ENCODE measurements around the gene SHISAL1.

SHISAL1 gene

DNA sequence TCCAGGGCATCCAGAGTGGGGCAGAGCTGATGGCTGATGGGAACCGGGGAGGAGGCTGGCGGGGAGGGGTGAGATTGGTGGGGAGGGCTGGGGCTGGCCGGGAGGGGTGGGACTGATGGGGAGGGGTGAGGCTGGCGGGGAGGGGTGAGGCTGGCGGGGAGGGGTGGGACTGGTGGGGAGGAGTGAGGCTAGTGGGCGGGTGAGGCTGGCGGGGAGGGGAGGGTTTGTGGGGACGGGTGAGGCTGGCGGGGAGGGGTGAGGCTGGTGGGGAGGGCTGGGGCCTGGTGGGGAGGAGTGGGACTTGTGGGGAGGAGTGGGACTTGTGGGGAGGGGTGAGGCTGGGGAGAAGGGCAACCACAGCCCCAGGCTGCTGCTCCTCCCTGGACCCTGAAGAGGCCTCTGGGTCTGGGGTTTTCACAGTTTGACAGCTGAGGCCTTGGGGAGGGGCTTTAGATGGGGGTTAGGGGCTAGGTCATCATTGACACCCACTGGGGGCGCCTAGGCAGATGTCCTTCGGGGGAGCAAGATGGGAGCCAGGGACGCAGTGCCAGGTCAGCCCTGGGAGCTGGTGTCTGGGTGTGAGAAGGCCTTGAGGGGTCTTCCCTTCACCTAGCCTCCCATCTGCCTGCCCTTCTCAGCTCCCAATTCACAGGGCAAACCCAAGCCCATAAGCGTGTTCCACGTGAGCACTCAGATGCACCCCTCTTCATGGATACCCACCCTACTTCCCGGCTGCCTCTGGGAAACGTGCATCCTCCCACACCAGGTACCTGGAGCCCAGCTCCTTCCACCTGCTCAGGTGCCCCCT lies 105.4 kb downstream of the SHISAL1 start:
- no peak for DNase-seq (ENCODE audit: low spot score)

DNA sequence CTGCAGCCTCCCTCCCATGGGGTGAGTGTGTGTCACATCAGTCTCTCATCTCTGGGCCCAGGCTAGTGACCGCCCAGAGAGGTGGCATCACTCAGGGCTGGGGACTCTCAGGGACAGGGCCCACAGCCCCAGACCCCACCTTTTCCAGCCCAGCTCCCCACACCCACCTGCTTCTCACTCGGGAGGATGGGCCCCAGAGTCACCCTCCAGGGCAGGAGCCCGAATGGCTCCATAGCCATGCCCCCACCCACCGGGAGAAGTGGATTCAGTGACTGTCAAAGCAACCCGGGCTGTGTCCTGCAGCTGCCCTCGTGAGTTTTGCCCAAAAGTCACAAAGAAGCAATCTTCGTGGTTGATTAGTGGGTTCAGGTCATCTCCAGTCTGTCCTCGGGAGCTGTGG lies 106.1 kb downstream of the SHISAL1 start:
- DNase-seq (ENCODE audit: low spot score) = no peak

DNA sequence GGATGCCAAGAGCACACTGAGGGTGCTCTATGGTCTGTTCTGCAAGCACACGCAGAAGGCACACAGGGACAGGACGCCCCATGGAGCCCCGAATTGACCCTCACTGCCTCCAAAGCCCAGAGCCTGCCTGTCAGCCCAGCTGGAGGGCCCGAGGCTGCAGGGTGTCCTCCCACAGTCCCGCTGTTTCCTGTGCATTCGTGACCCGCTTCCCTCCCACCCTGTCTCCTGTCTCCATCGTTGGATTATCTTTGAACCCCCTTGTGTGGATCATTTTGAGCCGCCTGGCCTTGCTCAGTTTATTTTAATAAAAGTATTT lies 106.5 kb downstream of the SHISAL1 start:
- DNase-seq (ENCODE audit: low spot score) = no peak

DNA sequence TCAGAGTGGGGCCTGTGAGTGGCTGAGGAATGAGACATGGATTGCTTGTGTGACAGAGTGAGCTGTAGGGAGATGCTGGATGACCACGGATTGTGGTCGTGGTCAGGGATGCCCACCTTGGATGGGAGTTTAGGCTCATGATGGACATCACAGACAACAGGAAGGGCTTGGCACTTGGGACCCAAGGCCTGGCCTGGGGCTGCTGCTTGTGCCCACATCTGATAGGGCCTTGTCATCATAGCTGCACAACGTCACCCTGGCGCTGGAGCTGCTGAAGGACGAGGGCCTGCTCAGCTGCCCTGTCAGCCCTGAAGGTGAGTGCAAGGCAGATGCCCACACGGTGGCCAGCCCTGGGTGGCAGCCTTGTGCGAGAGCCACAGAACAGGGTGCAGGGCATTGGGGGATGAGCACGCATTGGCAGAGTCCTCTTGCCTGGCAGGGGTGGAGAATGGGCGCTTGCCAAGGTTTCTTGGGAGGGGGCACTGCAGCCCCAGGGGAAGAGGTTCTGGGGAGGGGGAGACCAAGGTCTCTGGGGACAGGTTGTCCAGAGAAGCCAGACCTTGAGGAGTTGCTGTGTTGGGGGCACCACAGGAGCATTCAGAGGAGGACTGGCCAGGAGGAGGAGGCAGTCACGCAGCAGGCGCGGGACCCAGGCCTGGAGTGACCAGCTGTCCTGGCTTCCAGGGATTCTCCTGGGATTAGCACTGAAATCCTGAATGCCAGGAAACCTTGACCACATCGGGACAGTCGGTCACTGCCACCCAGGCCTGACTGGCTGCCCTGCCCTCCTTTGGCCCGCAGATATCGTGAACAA lies 107.0 kb downstream of the SHISAL1 start:
- DNase-seq (ENCODE audit: low spot score) = no peak

DNA sequence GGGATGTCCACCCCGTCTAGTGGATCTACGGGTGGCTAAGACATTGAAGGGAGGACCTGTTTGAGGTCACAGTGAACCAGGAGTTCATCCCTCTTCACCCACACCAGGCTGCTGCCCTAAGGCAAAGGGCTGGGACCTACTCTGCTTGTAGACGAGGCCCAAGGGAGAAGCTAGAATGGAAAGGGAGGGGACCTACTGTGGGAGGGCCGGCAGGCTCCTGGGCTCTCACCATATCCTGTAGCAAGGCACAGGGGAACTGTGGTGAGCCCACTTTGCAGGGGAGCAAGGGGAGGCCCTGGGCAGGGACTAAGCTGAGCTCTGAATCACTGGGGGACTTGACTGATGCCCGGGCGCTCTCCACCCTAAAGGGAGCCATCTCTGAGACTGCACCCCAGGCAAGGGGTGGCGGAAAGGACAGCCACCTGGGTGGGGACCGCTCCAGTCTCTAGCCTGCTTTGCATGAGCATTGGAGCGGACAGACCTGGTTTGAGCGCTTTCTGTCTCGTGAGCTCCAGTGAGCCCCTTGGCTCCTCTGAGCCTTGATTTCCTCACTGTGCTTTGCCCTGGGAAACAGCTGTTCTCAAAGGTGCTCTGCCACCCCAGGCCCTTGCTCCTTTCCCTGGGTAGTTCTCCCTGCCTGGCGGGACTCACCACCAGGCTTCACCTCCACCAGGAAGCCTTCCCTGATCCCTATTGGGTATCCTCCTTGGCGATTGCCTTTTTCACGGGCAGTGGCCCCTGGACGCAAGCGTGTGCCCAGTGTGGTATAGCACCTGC lies 107.8 kb downstream of the SHISAL1 start:
- no peak for DNase-seq (ENCODE audit: low spot score)

DNA sequence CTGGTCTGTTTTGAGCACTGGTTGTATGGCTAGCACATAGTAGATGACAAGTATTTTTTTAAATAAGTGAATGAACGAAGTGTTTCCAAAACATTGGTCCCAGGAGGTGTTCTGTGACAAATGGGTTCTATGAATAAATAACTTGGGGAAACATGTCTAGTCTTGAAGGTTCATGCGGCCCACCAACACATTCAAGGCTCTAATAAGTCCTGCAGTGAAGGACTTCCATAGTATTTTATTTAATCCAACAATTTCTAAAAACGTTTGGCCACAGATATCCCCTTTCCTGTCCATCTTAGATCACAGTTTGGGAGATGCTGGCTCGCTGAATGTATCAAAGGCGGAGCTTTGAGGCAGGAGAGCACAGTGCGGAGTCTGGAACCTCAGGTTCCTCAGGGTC lies 109.5 kb downstream of the SHISAL1 start:
- no peak for DNase-seq (ENCODE audit: low spot score)

DNA sequence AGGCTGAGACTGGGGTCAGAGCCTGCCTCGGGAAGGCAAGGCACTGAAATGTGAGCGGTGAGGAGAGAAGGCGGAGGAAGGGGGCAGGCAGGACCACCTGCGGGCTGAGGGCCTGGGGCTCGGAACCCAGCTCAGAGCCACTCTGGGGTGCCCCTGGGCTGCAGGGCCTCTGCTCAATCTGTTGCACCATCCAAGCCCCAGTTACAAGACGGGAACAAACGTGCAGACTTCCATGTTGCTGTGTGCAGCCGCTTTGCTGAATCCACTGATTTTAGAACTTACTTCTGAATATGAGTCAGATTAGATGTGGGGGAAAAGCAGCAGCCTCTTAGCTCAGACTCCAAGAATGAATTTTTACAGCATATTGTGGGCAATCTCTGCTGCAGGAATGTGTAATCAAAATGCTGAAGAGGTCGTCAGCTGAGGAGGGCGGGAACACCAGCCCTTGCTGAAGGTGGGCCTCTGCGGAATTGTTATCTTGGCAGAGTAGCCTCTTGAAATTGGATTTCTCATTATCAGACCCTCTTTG lies 110.4 kb downstream of the SHISAL1 start:
- no peak for DNase-seq (ENCODE audit: low spot score)

DNA sequence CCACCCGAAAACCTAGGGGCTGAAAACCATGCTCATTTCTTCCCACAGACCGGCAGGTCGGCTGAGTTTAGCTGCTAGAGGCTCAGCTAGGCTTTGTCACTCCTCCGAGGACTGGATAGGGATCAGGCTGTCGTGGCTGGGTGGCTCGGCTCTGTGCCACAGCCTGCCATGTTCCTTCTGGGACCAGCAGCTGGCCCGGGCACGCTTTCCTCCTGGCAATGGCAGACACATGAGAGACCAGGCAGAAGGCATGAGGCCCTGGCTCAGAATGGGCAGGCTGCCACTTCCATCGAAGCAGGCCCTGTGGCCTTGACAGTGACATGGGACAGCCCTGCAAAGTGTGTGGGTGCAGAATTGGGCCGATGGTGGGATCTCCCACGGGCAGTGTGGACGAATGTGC lies 111.1 kb downstream of the SHISAL1 start:
- DNase-seq (ENCODE audit: low spot score) = no peak

DNA sequence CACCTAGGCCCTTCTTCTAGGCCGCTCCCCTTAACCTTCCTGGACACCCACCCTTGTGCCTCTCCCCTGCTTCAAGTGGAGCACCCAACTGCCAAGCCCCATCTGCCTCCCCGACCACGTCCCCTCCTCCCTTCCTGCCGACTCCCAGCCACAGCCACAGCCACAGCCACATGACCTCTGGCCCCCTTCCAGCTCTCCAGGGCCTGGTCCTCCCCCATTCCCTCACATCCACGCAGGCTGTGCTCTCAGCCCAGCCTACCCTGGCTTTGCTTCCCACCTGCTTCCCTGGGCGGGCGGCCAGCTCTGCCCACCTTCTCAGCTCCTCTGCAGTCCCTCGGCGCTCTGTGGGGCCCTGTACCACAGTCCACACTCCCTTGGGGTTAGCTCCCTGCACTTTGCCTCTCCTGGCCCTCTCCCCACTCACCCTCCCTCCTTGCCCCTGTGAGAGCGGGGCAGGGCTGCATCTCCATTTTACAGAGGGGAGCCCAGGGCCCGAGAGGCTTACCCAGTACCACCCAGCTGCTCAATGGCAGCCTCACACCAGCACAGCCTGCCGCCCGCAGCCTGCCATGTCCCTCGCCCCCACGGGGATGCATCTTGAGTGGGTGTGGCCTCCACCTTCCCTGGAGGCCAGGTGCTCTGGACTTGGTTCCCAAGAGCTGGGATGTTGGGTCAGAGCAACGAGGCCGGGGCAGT lies 111.7 kb downstream of the SHISAL1 start:
- no peak for DNase-seq (ENCODE audit: low spot score)

DNA sequence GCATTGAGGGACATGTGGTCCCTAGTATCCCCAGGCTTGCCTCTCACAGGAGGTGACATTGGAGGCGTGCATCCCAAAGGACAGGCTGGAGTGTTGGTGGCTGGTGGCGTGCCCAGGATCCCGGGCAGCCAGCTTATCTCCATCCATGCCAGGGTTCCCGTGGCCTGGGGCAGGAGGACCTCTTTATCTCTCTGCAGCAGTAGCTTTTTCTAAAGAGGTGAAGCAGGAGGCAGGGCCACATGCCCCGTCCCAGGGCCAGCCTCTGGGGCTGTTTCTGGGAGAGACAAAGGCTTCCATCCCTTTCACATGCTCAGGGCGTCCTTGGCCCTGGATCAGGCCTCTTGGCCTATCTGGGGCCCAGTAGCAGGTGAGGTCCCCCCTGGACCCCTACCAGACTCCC lies 112.3 kb downstream of the SHISAL1 start:
- no peak for DNase-seq (ENCODE audit: low spot score)

DNA sequence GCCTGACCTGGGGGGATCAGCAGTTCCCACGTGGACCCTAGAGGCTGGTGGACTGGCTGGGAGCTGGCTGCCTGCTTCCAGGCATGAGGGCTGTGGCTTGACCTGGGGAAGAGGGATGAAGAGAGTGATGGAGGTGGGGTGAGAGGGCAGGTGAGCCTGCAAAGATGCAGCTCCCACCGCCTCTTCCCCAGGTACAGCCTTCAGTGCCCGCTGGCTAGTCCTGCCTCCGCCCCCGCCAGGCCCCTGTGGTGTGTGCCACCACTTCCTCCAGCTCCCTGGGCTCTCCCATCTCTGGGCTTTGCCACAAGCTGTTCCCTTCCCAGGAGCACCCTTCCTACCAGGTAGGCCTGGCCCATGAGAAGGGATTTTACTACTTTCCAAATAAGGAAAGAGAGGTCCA lies 112.9 kb downstream of the SHISAL1 start:
- no peak for DNase-seq (ENCODE audit: low spot score)

DNA sequence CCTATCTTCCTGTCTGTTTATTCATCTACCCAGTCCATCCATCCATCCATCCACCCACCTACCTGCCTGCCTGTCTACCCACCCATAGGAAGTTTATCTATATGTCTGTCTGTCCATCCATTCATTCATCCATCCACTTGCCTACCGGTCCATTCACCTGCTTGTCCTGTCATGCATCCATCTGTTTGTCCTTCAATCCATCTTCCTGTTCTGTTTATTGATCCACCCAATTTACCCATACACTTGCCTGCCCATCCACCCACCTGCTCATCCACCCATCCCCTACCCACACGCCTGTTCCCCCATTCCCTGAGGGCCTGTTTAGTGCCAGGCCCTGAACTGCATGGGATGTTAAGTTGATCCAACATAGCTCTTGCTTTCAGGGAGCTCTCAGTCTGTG lies 113.6 kb downstream of the SHISAL1 start:
- no peak for DNase-seq (ENCODE audit: low spot score)

DNA sequence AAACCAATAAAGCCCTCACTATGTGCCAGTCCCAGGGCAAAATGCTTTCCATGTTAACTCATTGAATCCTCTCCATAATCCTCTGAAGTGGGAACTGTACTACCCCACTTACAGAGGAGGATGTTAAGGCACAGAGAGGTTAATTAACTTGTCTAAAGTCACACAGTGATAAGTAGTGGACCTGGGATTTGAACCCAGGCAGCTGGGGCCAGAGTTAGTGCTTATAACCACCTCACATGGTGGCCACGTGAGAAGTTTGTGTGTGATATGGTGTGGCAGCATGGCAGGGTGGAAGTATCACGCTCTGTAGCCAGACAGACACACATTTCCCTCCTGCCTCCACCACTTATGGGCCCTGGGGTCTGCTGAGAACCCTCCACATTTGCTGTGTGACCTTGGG lies 115.5 kb downstream of the SHISAL1 start:
- no peak for DNase-seq (ENCODE audit: low spot score)

DNA sequence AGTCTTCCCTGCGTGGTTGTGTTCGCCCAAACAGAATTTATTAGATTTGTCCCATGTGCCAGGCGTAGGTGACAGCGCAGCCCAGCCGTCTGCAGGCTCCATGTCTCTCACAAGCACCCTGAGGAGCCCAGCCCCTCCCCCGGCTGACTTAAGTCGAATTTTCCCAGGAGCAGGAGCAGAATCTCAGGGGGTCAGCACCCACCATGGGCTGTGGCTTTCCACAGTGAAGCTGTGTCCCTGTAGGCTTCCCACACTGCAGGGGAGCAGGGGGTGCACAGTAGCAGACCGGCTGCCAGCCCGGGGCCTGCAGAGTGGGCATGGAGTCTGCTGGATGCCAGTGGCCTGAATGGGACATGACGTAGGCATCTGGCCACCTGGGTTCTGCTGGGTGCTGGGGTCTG lies 116.0 kb downstream of the SHISAL1 start:
- no peak for DNase-seq (ENCODE audit: low spot score)

DNA sequence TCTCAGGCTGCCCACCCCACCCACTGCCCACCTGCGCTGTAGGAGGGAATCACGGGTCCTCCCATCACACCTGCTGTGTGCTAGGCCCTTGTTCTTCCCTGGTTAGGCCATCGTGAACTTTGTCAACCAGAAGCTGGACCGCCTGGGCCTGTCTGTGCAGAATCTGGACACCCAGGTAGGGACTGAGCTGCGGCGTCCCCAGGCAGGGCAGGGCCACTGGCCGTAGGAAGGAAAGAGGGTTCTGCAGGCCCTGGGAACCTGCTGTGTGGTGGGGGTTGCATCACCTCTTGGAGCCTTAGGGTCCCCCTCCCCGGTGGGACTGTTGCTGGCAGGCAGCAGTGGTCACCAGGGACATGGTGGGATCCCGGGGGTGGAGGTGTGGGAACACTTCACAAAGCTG lies 116.5 kb downstream of the SHISAL1 start:
- no peak for DNase-seq (ENCODE audit: low spot score)

DNA sequence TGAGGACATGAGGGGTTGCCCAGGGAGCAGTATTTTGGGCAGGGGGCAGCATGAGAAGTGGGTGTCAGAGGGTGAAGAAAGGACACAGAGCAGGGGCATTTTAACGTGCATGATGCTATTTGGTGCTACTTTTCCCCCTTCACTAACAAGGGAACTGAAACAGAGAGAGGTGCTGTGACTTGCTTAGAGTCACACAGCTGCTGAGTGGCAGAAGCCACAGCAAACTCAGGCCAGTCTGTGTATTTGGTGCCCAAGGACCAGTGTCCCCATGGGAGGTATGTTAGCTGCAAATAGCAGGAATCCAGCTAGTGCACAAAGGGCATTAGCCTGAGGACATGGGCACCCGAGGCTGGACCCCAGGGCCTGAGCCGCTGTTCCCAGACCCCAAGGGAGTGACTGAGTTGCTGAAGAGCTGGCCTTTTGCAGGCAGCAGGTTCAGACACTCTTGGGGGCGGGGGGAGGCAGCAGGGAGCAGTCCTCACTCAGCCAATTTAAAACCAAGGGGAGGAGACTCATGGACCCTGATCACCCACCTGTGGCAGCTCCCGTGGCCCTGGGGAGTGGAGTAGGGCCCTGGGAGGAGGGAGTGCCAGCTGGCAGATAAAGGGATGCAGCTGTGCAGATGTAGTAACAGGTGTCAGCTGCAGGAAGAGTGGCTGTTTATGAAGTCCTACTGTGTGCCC lies 117.4 kb downstream of the SHISAL1 start:
- DNase-seq (ENCODE audit: low spot score) = no peak

DNA sequence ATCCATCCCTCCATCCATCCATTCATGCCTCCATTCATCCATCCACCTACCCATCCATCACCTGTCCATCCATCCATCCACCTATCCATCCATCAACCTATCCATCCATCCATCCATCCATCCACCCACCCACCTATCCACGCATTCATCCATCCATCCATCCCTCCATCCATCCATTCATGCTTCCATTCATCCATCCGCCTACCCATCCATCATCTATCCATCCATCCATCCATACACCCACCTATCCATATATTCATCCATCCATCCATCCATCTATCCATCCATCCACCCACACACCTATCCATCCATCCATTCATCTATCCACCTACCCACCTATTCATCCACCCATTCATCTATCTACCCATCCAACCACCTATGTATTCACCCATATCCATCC lies 118.2 kb downstream of the SHISAL1 start:
- no peak for DNase-seq (ENCODE audit: low spot score)

Data from RKO (cell line).